Endothelial cell of umbilical vein (primary cell): ENCODE results near the gene ATP6V0C. TPM values are rescaled to one million over a fixed set of nuclear protein-coding genes. Genes with fewer than 3 reads are reported as not detected.

Experiments
- BruUV-seq: library from RNA; stranded (reverse); fragments of 400-500 nt; replicated peaks from 2 replicates; lab custom pipeline; 2021; lab: Mats Ljungman, UMichigan
- CTCF ChIA-PET: fragments of 300-600, 350-600 bp; sonication (Branson Sonifier 250); formaldehyde crosslinking; loops from one replicate; lab custom pipeline; 2021; ENCODE audit warnings: antibody characterized with exemption, inconsistent platforms; lab: Charles Lee
- POLR2A ChIA-PET: fragments of 300-600, 350-600 bp; sonication (Branson Sonifier 250); formaldehyde crosslinking; loops from one replicate; lab custom pipeline; 2021; ENCODE audit warnings: antibody characterized with exemption, inconsistent platforms; lab: Charles Lee
- DNase-seq: peaks from one replicate; pipeline ENCODE4 v3.0.0-alpha.2; 2011; ENCODE audit warnings: low read depth, low spot score
- FAIRE-seq: peaks from 2 replicates; lab custom pipeline; 2011; peaks lifted over from hg19 to GRCh38; lab: Jason Lieb, UNC
- H2AFZ ChIP-seq: 2 replicates; pipeline ENCODE4 v1.6.0; 2012; ENCODE audit warnings: low read depth, low read length, control low read depth, inconsistent platforms
- H3K27ac ChIP-seq: 2 replicates; pipeline ENCODE4 v1.5.1; 2011; ENCODE audit warnings: low read depth, mild to moderate bottlenecking, control low read depth, low read length, moderate library complexity; ENCODE audit not compliant: insufficient read depth
- H3K27me3 ChIP-seq, 2 experiments: 2 replicates each; pipeline versions ENCODE4 v1.6.0 to v1.6.1; 2011; ENCODE audit warnings: low read length in 2 of 2, mixed read lengths in 1 of 2; ENCODE audit not compliant: control insufficient read depth in 2 of 2, insufficient read depth in 2 of 2
- H3K36me3 ChIP-seq, 2 experiments: 2 replicates in 1 of 2; 3 replicates in 1 of 2; pipeline ENCODE4 v1.5.1; 2011; ENCODE audit warnings: low read length in 2 of 2, mild to moderate bottlenecking in 1 of 2, moderate library complexity in 1 of 2; ENCODE audit not compliant: control insufficient read depth in 2 of 2, insufficient read depth in 2 of 2; ENCODE audit errors: extremely low read depth in 1 of 2
- H3K4me1 ChIP-seq: 3 replicates; pipeline ENCODE4 v1.5.1; 2011; ENCODE audit warnings: mild to moderate bottlenecking, low read length; ENCODE audit not compliant: control insufficient read depth, insufficient read depth; ENCODE audit errors: extremely low read depth
- H3K4me2 ChIP-seq: 2 replicates; pipeline ENCODE4 v1.6.1; 2011; ENCODE audit warnings: low read length, control low read depth, mixed read lengths; ENCODE audit not compliant: insufficient read depth
- H3K4me3 ChIP-seq, 3 experiments: fragments of 200-600 bp in 1 of 3; sonication (generic), shearing (Covaris generic) in 1 of 3; replicated peaks in 1 of 3; 2 replicates each; pipeline ENCODE4 v1.5.1; 2011 to 2016; ENCODE audit warnings: control low read depth in 3 of 3, low read length in 3 of 3, mild to moderate bottlenecking in 2 of 3, inconsistent platforms in 1 of 3, low read depth in 1 of 3, moderate library complexity in 1 of 3; ENCODE audit not compliant: insufficient read depth in 1 of 3
- H3K79me2 ChIP-seq: 2 replicates; pipeline ENCODE4 v1.6.0; 2012; ENCODE audit warnings: low read length, inconsistent platforms; ENCODE audit not compliant: control insufficient read depth, insufficient read depth
- H3K9ac ChIP-seq: replicated peaks from 2 replicates; pipeline ENCODE3; 2011; ENCODE audit warnings: low read length, control low read depth; ENCODE audit not compliant: insufficient read depth; ENCODE audit errors: extremely low read depth
- H3K9me1 ChIP-seq: replicated peaks from 3 replicates; pipeline ENCODE4 v1.6.0; 2011; ENCODE audit warnings: mild to moderate bottlenecking, low read length; ENCODE audit not compliant: control insufficient read depth, insufficient read depth; ENCODE audit errors: extremely low read depth
- H3K9me3 ChIP-seq: replicated peaks from 2 replicates; pipeline ENCODE4 v1.5.1; 2012; ENCODE audit warnings: low read length, inconsistent platforms; ENCODE audit not compliant: control insufficient read depth, insufficient read depth
- H4K20me1 ChIP-seq: replicated peaks from 2 replicates; pipeline ENCODE3; 2011; ENCODE audit warnings: mild to moderate bottlenecking, low read length; ENCODE audit not compliant: control insufficient read depth, insufficient read depth; ENCODE audit errors: extremely low read depth
- EZH2 ChIP-seq: IDR thresholded peaks from 2 replicates; pipeline ENCODE4 v1.6.1; 2012; ENCODE audit warnings: borderline replicate concordance, low read depth, mild to moderate bottlenecking, moderate library complexity, low read length, inconsistent platforms; ENCODE audit not compliant: severe bottlenecking
- JUN ChIP-seq: IDR thresholded peaks from 2 replicates; pipeline ENCODE4 v1.6.1; 2011; ENCODE audit warnings: borderline replicate concordance, low read depth; ENCODE audit not compliant: insufficient read length, insufficient read depth
- POLR2A ChIP-seq: IDR thresholded peaks from 2 replicates; pipeline ENCODE4 v1.6.1; 2012; ENCODE audit warnings: low read depth, mild to moderate bottlenecking, control low read depth, low read length
- POLR2AphosphoS5 ChIP-seq: IDR thresholded peaks from 2 replicates; pipeline ENCODE4 v1.6.1; 2012; ENCODE audit warnings: low read depth, mild to moderate bottlenecking, control low read depth, low read length, moderate library complexity; ENCODE audit not compliant: insufficient read depth
- dilution Hi-C: fragments of 300-500 bp; cut with MboI; formaldehyde crosslinking; loops from one replicate; pipeline ENCODE4 v1.15.0; 2019; ENCODE audit warnings: low sequenced_read_pairs; ENCODE audit not compliant: extremely low pct_ligation_motif_present
- intact Hi-C: fragments of 100-400 bp; cut with micrococcal nuclease; formaldehyde crosslinking; loops from one replicate; pipeline ENCODE4 v1.10.0; 2022
- polyA plus RNA-seq, 4 experiments: library from polyadenylated mRNA; depleted of rRNA in 3 of 4; stranded (reverse) in 3 of 4; unstranded in 1 of 4; fragments of >200 nt; gene quantifications; 2 replicates each; pipeline versions ENCODE4 v1.2.1 to v1.2.3, GENCODE V29; 2011 to 2012; ENCODE audit warnings: missing spikeins in 1 of 4
- total RNA-seq: library from RNA; stranded (reverse); gene quantifications from 2 replicates; pipeline ENCODE4 v1.2.3, GENCODE V29; 2021

ATP6V0C gene
- total and polyA plus RNA-seq, 2 donors (not counting 3 experiments of a cell fraction or from before 2014, with no cell fraction given), result 146 to 194 TPM

DNA sequence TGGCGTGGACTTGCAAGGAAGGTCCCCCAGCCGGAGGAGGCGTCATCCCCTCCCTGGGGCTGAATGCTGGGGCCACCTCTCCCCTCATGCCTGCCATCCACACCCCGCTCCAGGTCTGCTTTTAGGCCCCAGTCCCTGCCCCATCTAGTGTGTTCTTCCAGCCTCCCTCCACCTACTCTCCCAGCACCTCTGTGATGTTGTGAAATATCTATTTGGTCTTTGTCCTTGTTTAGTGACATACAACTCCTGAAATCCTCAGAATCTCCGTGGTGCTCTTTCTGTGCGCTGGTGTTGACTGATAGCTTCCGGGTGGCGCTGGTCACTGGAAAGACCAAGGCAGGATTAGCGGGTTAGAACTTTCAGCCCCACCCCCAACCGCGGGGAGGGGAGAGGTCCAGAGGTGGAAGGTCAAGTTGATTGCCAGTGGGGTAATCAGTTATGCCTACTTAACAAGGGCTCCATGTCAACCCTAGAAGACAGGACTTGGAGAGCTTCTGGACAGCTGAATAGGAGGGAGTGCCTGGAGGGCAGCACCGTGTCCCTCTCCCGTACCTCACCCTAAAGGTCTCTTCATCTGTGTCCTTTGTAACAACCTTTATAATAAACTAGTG, 28.7 kb upstream of the ATP6V0C start:
- FAIRE-seq (no peak), DNase-seq (no peak)
- Histone ChIP-seq H3K4me2 (no peak overlapping the region), H4K20me1 (no peaks in the 10 kb centered on the region), H3K27me3 (no peaks in the 10 kb centered on the region), H3K9me3 (no peaks in the 10 kb centered on the region), H2AFZ (no peak overlapping the region), H3K4me3 (no peak overlapping the region), H3K27ac (no peak overlapping the region), H3K9ac (no peak overlapping the region), H3K4me1 (no peaks in the 10 kb centered on the region), H3K36me3 (no peaks in the 10 kb centered on the region), H3K79me2 (peaks cover 6% of the 10 kb centered on the region), H3K9me1 (no peaks in the 10 kb centered on the region)
- ChIA-PET POLR2A (no interaction called here), CTCF (interaction anchor here (3.0 kb wide), 1 partner anchor 16 kb away, joined by 14 read pairs; no protein-coding TSS in a partner anchor)
- no TSS peak for BruUV-seq
- dilution Hi-C loops (no loop called here), intact Hi-C loops (no loop called here)
- TF ChIP-seq POLR2AphosphoS5, result no peak
- TF ChIP-seq POLR2A, result no peak
- TF ChIP-seq JUN, result no peak
- no peak for TF ChIP-seq EZH2

DNA sequence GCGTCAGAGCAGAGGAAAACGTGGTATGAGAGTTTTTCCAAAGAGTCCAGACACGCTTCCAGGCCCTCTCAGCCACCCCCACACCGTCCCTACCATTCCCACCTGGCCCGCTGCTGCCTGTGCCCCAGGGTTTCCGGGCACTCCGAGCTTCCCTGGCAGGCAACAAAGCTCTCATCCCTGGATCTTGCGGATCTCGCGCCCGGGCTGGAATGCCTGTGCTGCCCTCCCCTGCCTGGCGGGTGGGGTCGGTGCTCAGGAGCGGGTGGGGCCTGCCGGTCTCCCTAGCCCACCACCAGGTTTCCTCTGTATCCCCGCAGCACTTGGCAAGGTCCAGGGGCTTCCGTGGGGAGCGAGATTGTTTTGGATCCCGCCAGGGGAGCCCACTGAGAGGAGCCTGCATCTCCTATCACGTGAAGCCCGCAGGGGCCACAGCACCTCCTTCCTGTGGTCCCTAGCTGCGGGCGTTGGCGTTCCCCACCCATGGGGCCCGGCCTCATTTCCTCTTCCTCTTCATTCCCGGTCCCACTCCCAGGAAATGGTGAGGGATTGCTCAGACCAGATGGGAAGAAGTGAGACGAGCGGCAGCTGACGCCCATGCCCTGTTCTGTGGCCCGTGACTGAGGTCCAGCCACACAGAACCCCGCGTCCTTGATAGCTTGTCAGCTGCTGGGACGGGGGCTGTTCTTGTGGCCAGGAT, 27.8 kb upstream of the ATP6V0C start:
- Histone ChIP-seq H3K9me3 (no peaks in the 10 kb centered on the region), H3K9ac (no peak overlapping the region), H3K27ac (no peak overlapping the region), H2AFZ (no peak overlapping the region), H3K36me3 (no peaks in the 10 kb centered on the region), H3K9me1 (no peaks in the 10 kb centered on the region), H3K27me3 (no peaks in the 10 kb centered on the region), H4K20me1 (no peaks in the 10 kb centered on the region), H3K79me2 (peaks cover 6% of the 10 kb centered on the region), H3K4me2 (no peak overlapping the region), H3K4me3 (no peak overlapping the region), H3K4me1 (no peaks in the 10 kb centered on the region)
- POLR2A ChIA-PET, result no interaction called here
- dilution Hi-C loops (no loop called here), intact Hi-C loops (loop anchor here (1.0 kb wide), 1 partner anchor 26 kb away; no protein-coding TSS in a partner anchor)
- BruUV-seq, result no TSS peak
- CTCF ChIA-PET, result interaction anchor here (1.2 to 3.0 kb wide), 2 partner anchors 11 to 15 kb away, joined by 7 to 14 read pairs; partner anchors contain the start of gene TBC1D24
- no peak for TF ChIP-seq EZH2
- DNase-seq (no peak), FAIRE-seq (no peak)
